ENCODE measurements around the gene MSTN. TPM values are rescaled to one million over a fixed set of nuclear protein-coding genes. Genes with fewer than 3 reads are reported as not detected.
A peak's percentile ranks its signal among the peaks of the same experiment; 100 is the strongest.

MSTN gene
- polyA plus RNA-seq, 1 donor from 2014 or later, result 1.2 TPM

DNA sequence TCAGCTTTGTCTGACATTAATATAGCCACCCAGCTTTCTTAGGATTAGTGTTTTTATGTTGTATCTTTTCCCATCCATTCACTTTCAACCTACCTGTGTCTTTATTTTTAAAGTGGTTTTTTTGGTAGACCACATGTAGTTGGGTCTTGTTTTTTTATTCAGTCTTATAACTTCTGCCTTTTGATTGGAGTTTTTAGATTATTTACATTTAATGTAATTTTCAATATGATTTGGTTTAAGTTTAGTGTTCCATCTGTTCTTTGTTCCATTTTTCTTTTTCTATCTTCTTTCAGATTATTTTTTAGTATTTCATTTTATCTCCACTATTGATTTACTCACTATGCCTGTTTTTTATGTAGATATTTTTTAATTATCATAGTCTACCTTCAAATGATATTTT is 13.1 kb upstream of the MSTN start:
- no peaks in the 10 kb centered on the region for H3F3A ChIP-seq (ENCODE audit: insufficient read depth, low read length, poor library complexity, severe bottlenecking)
- H3K9ac ChIP-seq (ENCODE audit: low read length), result no peak overlapping the region
- no peak overlapping the region for H2AFZ ChIP-seq (ENCODE audit: low read depth, low read length)
- no peaks in the 10 kb centered on the region for H3K27me3 ChIP-seq (ENCODE audit: insufficient read depth, low read depth, low read length)
- no peaks in the 10 kb centered on the region for H3K9me3 ChIP-seq (ENCODE audit: low read length)
- H3K4me3 ChIP-seq (ENCODE audit: low read length), result no peak overlapping the region
- no peak for TF ChIP-seq RAD21 (conservative IDR thresholded peaks at IDR 0.05)
- no peaks in the 10 kb centered on the region for H3K79me2 ChIP-seq (replicated peaks; ENCODE audit: insufficient read depth, low read length)
- H4K20me1 ChIP-seq (ENCODE audit: insufficient read depth), result no peaks in the 10 kb centered on the region
- H3K9me2 ChIP-seq (ENCODE audit: insufficient read depth, low read length), result no peaks in the 10 kb centered on the region
- no peak overlapping the region for H3K27ac ChIP-seq (ENCODE audit: low read length)
- H3K4me2 ChIP-seq (ENCODE audit: low read length), result no peak overlapping the region
- no peaks in the 10 kb centered on the region for H3K36me3 ChIP-seq (ENCODE audit: insufficient read depth, low read length)

DNA sequence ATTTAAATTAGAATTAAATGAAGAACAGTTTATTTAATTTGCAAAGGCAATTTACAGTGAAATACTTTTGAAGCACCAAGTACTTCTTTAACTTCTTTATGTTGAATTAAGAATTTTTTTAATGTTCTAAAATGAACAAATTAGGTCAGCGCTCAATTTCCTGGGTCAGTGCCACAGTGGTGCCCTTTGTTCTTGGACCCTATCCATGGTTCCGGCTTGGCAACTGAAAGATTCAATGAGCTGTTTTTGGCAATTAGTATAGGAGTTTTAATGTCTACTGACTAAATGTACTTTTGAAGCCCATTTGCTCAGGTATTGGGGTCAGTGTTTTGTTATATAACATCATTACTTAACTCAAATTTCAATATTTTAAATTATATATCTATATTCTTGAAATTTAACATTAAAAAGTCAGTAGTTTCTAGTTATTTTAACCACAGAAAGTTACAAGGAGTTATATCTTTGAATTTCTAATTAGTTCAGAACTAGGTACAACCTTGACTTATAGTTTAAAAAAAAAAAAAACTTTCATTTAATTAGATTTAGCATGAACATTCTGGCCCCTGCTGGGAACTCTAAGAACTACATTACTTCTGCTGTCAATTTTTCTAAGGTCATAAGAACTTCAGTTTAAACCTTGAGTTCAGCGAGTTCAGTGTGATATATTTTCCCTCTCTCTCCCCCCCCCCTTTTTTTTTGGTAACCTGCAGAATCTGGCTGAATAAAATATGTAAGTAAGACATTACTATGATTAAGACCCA is 7.6 kb upstream of the MSTN start:
- Histone ChIP-seq H2AFZ (ENCODE audit: low read depth, low read length) (no peak overlapping the region), H3K9ac (ENCODE audit: low read length) (no peak overlapping the region), H3K36me3 (ENCODE audit: insufficient read depth, low read length) (no peaks in the 10 kb centered on the region), H3K4me3 (ENCODE audit: low read length) (no peak overlapping the region), H4K20me1 (ENCODE audit: insufficient read depth) (no peaks in the 10 kb centered on the region), H3K4me2 (ENCODE audit: low read length) (no peak overlapping the region), H3K9me2 (ENCODE audit: insufficient read depth, low read length) (no peaks in the 10 kb centered on the region), H3K79me2 (replicated peaks; ENCODE audit: insufficient read depth, low read length) (no peaks in the 10 kb centered on the region), H3K9me3 (ENCODE audit: low read length) (no peaks in the 10 kb centered on the region), H3K27ac (ENCODE audit: low read length) (no peak overlapping the region), H3K27me3 (ENCODE audit: insufficient read depth, low read depth, low read length) (no peaks in the 10 kb centered on the region), H3F3A (ENCODE audit: insufficient read depth, low read length, poor library complexity, severe bottlenecking) (no peaks in the 10 kb centered on the region)
- TF ChIP-seq RAD21 (conservative IDR thresholded peaks at IDR 0.05) (peak; percentile 72), POLR2AphosphoS5 (IDR thresholded peaks at IDR 0.05) (no peak), MXI1 (conservative IDR thresholded peaks at IDR 0.05; ENCODE audit: poor library complexity, severe bottlenecking) (no peak), EZH2 (IDR thresholded peaks at IDR 0.05; ENCODE audit: borderline replicate concordance, insufficient read depth, low read length, poor library complexity, severe bottlenecking) (no peak), EP300 (conservative IDR thresholded peaks at IDR 0.05; ENCODE audit: poor library complexity, severe bottlenecking) (no peak), TAF1 (IDR thresholded peaks at IDR 0.05; ENCODE audit: low read depth) (no peak), SMC3 (conservative IDR thresholded peaks at IDR 0.05; ENCODE audit: poor library complexity) (peak; percentile 72)
- TF ChIP-seq, protein P1, sequence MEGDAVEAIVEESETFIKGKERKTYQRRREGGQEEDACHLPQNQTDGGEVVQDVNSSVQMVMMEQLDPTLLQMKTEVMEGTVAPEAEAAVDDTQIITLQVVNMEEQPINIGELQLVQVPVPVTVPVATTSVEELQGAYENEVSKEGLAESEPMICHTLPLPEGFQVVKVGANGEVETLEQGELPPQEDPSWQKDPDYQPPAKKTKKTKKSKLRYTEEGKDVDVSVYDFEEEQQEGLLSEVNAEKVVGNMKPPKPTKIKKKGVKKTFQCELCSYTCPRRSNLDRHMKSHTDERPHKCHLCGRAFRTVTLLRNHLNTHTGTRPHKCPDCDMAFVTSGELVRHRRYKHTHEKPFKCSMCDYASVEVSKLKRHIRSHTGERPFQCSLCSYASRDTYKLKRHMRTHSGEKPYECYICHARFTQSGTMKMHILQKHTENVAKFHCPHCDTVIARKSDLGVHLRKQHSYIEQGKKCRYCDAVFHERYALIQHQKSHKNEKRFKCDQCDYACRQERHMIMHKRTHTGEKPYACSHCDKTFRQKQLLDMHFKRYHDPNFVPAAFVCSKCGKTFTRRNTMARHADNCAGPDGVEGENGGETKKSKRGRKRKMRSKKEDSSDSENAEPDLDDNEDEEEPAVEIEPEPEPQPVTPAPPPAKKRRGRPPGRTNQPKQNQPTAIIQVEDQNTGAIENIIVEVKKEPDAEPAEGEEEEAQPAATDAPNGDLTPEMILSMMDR (IDR thresholded peaks at IDR 0.05; ENCODE audit: poor library complexity, severe bottlenecking), result peak; percentile 66
- TF ChIP-seq, protein P2, sequence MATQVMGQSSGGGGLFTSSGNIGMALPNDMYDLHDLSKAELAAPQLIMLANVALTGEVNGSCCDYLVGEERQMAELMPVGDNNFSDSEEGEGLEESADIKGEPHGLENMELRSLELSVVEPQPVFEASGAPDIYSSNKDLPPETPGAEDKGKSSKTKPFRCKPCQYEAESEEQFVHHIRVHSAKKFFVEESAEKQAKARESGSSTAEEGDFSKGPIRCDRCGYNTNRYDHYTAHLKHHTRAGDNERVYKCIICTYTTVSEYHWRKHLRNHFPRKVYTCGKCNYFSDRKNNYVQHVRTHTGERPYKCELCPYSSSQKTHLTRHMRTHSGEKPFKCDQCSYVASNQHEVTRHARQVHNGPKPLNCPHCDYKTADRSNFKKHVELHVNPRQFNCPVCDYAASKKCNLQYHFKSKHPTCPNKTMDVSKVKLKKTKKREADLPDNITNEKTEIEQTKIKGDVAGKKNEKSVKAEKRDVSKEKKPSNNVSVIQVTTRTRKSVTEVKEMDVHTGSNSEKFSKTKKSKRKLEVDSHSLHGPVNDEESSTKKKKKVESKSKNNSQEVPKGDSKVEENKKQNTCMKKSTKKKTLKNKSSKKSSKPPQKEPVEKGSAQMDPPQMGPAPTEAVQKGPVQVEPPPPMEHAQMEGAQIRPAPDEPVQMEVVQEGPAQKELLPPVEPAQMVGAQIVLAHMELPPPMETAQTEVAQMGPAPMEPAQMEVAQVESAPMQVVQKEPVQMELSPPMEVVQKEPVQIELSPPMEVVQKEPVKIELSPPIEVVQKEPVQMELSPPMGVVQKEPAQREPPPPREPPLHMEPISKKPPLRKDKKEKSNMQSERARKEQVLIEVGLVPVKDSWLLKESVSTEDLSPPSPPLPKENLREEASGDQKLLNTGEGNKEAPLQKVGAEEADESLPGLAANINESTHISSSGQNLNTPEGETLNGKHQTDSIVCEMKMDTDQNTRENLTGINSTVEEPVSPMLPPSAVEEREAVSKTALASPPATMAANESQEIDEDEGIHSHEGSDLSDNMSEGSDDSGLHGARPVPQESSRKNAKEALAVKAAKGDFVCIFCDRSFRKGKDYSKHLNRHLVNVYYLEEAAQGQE (IDR thresholded peaks at IDR 0.05; ENCODE audit: borderline replicate concordance), result no peak

Measured in neural cell (in vitro differentiated cells).